AG20443 (cell line): Measurements from ENCODE around the gene MAF.
A peak's percentile ranks its signal among the peaks of the same experiment; 100 is the strongest.

Source experiments
- DNase-seq: peaks from one replicate; pipeline ENCODE4 v3.0.0; 2012; ENCODE audit warnings: low spot score, mixed read lengths

The MAF gene

GRCh38 chr16:79612207-79612606, 11.7 kb upstream of the MAF start:
- no peak for DNase-seq

GRCh38 chr16:79610771-79611170, 10.2 kb upstream of the MAF start:
- DNase-seq, result no peak

GRCh38 chr16:79609861-79610260, 9.3 kb upstream of the MAF start:
- no peak for DNase-seq

GRCh38 chr16:79608976-79609375, 8.4 kb upstream of the MAF start:
- no peak for DNase-seq

DNA sequence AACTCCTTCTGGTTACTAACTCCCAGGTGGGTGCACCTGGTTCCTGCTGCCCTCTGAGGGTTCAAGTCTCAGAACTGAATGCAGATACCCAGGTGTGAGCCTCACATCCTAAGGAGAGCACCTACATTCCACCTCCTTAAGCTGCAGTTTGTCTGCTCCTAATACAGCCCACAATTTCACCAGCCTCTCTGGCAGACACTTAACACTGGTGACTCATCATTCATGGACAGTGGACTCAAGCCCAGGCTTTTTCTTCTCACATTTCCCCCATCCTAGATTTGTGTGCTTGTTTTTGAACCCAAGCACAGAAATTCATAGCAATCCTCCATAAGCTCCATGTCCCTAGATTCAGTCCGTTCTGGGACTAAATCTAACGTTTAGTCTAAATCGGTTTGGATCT, 7.0 kb upstream of the MAF start:
- peak; percentile 67 for DNase-seq

GRCh38 chr16:79605999-79606398, 5.5 kb upstream of the MAF start:
- DNase-seq, result no peak

DNA sequence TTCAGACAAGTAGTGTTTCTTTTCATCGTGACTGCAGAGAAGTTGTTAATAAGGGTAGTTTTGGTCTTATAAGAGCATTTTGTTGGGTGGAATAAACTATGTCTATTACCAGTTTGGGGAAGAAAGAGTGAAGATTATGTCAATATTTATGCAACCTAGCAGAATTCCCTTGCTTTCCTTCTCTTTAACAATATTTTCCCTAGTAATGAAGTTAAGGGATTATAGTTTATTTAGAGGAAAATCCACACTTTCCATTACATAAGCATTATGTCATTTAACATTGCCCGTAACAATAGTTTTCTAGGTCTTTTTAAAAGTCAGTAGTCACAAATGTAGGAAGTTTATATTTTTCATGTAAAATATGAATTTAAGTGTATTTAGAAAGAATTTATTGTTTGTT, 2.5 kb upstream of the MAF start:
- DNase-seq, result no peak

- no peak for DNase-seq
These were observed 2.1 kb upstream of the MAF start for GRCh38 chr16:79602628-79603014.

DNA sequence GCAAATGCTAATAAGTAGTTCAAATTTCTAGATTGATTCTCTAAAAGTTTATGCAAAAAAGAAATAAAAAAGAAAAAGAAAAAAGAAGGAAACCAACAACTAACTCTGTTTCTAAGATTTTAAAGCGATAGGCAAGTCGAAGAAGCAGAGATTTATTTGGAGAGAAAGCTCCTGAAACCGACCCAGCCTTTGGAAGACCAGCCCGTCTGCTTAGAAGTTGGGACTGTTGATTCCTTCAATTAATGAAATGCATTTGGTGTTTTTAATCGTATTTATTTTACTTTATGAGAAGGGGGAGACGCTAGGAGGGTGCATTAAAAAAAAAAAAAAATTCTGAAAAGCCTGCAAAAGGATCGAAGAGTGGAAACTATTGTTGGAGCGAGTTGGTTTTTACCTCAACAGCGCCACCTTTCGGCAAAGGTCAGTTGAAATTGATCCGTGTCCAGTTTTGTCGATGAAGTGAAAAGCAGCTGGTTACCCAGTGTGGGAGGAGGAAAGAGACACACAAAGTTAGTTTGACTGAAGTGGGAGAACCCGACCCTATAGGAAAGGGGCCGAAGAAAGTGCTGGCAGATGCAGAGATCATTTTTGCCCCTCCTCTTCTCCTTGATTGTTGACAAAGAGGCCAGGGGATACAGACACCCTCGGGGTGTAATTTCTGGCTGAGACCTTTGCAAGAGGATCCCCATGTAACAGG, 1.5 kb upstream of the MAF start:
- peak; percentile 69 for DNase-seq

GRCh38 chr16:79601092-79601930, 774 bp upstream of the MAF start:
- peak; percentile 41 for DNase-seq

DNA sequence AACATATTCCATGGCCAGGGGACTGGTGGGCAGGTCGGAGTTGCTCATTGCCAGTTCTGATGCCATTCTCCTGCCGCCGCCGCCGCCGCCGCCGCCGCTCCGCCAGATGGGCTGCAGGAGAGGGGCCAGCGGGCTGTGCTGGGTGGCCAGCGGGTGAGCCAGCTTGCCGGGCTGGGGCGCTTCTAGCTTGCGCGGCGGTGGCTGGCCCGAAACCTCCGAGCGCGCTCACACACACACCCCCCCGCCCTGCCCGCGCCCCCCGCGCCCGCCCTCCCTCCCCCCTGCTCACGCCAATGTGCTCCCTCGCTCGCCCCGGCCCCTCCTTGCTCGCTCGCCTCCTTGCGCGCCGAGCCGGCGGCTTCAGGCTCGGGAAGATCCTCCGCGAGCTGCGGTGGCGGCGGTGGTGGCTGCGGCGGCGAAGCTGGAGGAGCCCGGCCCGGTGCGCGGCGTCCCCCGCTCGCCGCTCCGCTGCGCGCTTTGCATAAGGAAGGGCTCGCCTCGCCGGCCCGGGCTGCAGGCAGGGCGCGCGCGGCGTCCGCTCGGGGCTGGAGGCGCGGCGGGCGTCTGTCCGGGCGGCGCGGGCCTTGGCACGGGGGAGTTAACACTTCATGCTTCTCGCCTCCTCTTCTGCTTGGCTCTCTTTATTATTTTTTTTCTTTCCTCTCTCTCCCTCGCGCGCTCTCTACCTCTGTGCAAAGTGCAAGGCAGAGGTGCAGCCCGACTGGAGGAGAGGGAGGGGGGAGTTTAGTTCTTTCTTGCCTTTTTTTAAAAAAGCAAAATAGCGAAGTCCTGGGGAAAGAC, 500 bp downstream of the MAF start:
- peak; percentile 66 for DNase-seq

GRCh38 chr16:79599256-79599836, 1.2 kb downstream of the MAF start:
- peak; percentile 31 for DNase-seq

DNA sequence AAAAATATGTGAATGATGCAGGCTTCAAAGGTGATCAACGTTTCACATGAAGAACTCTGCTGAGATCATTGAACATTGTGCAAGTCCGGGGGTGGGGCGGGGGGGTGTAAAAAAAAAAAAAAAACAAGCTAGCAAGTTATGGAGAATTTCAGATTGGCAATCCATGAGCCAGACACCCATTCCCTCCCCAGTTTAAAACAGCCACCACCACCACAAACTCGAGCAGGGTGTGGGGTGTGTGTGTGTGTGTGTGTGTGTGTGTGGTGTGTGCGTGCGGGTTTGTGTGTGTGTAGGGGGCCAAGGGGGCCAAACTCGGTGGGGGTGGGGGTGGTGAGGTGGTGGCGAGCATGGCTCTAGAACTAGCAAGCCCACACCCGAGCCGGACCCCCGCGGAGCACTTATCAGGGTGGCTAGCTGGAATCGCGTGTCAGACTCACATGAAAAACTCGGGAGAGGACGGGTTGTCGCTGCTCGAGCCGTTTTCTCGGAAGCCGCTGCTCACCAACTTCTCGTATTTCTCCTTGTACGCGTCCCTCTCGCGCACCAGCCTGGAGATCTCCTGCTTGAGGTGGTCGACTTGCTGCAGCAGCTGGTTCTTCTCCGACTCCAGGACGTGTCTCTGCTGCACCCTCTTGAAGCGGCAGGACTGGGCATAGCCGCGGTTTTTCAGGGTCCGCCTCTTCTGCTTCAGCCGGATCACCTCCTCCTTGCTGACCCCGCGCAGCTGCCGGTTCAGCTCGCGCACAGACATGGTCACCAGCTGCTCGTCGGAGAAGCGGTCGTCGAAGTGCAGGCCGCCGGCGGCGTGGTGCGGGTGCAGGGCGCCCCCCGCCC, 2.0 kb downstream of the MAF start:
- DNase-seq, result no peak

- DNase-seq, result no peak
These were observed 2.5 kb downstream of the MAF start for GRCh38 chr16:79598063-79598347.

DNA sequence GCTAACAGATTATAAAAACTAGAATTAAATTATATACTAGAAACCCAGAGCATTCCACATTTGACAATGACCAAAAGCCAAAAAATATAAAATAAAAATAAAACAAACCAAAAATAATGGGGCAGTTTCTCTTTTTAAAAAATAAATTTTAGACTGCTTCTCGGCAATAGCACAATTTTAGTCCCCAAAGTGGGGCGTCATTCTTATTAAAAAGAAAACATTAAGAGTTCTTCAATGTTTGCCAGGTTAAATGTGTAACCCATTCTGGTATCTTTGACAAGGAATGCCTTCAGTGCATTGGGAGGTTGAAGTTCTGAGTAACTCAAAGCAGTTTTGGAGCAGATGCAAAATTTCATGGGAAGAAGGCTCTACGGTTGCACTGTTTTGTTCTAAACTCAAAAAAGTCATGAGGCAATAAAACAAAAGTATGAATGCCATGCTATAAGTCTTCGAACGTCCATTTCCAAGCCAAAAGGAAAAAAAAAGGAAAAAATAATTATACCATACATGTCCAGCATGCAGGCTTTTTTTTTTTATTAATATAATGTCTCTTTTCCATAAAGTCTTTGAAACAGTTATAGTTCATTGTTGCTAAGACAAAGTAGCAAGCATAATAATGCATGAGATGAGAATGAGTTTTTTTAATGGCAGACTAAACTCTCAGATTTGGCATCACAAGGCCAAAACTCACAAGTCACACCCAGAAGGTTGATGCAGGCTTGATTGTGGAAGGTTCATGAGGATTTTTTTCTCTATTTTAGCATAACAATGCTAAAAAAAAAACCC, 3.1 kb downstream of the MAF start:
- no peak for DNase-seq

GRCh38 chr16:79595931-79596450, 4.5 kb downstream of the MAF start:
- DNase-seq, result no peak

DNA sequence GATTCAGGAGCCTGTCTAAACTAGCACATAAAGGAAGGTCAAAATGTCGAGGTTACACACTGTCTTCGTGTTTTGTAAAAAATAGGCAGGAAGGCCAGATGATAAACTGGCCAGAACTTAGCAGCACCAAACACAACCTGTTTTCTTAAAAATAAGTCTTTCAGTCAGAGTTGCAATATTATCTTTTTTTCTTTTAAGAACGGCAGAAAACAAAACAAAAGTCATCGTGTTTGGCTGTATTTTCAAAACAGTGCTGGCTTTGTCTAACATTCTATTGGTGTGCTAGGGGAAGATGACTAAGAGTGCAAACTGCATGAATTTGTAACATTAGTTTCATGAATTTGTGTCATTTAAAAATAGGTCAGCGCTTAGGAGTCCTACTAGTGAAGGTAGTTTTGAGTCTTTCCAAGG, 5.3 kb downstream of the MAF start:
- DNase-seq, result no peak

- no peak for DNase-seq
These were observed 6.8 kb downstream of the MAF start for GRCh38 chr16:79593754-79594153.

- no peak for DNase-seq
These were observed 7.4 kb downstream of the MAF start for GRCh38 chr16:79593074-79593531.

- no peak for DNase-seq
These were observed 8.4 kb downstream of the MAF start for GRCh38 chr16:79592186-79592585.
